Activated CD8-positive, alpha-beta memory T cell treated with anti-CD3 and anti-CD28 coated beads, Interleukin-2, amount 10 ng/mL, durations not matched to agents 7 days and 5 days (primary cell): ENCODE results near the gene OR11H6. TPM values are rescaled to one million over a fixed set of nuclear protein-coding genes. Genes with fewer than 3 reads are reported as not detected.
"Not testable (repeated sequence)": the region's sequence is repeated elsewhere in the genome, so short reads cannot be mapped to it uniquely, and the experiment has no call there.

Source experiments
- ATAC-seq: fragments of 150-1000 bp; cut with Tn5 transposase; one replicate; pipeline ENCODE4 v1.10.0; 2021; ENCODE audit warnings: moderate library complexity
- CTCF ChIA-PET: fragments of 350-600 bp; sonication (Branson Sonifier 250); formaldehyde crosslinking; loops from one replicate; lab custom pipeline; 2021; ENCODE audit warnings: antibody characterized with exemption; lab: Charles Lee
- DNase-seq: peaks from one replicate; pipeline ENCODE4 v3.0.0-alpha.2; 2020
- H3K27ac Mint-ChIP-seq: one replicate; pipeline ENCODE4 v1.8.0; 2021; ENCODE audit warnings: mild to moderate bottlenecking, mixed read lengths
- H3K27me3 Mint-ChIP-seq: one replicate; pipeline ENCODE4 v1.8.0; 2021; ENCODE audit warnings: mixed read lengths
- H3K36me3 Mint-ChIP-seq: one replicate; pipeline ENCODE4 v1.8.0; 2021; ENCODE audit warnings: mild to moderate bottlenecking, mixed read lengths
- H3K4me1 Mint-ChIP-seq: one replicate; pipeline ENCODE4 v1.8.0; 2021; ENCODE audit warnings: mixed read lengths
- H3K4me3 Mint-ChIP-seq: one replicate; pipeline ENCODE4 v1.8.0; 2021; ENCODE audit warnings: mild to moderate bottlenecking, moderate library complexity, mixed read lengths
- H3K9me3 Mint-ChIP-seq: one replicate; pipeline ENCODE4 v1.8.0; 2022; ENCODE audit warnings: low read depth, mixed read lengths
- total RNA-seq, 2 experiments: library from RNA; stranded (reverse); gene quantifications; one replicate each; pipeline ENCODE4 v1.2.3, GENCODE V29; 2021

The OR11H6 gene
- not detected for total RNA-seq

- Mint-ChIP-seq H3K36me3 (no peaks in the 10 kb centered on the region), H3K4me3 (no peak within 1 kb of the TSS), H3K9me3 (no peaks in the 10 kb centered on the region), H3K4me1 (no peaks in the 10 kb centered on the region), H3K27me3 (no peaks in the 10 kb centered on the region), H3K27ac (no peak within 1 kb of the TSS)
- no peak for DNase-seq
- ATAC-seq, result no peak
- CTCF ChIA-PET, result no interaction called here
Measured at GRCh38 chr14:20223410-20223809, at the start of gene OR11H6. Gene OR11H6, plus strand, starts transcription at chr14:20223710. Its CDS starts 0 bp downstream, at chr14:20223710.

- H3K27ac Mint-ChIP-seq, H3K36me3 Mint-ChIP-seq, H3K9me3 Mint-ChIP-seq, H3K4me3 Mint-ChIP-seq, ATAC-seq, H3K27me3 Mint-ChIP-seq, CTCF ChIA-PET, DNase-seq, H3K4me1 Mint-ChIP-seq: not testable (repeated sequence)
Measured at GRCh38 chr14:20174205-20174604, 49.3 kb upstream of the OR11H6 start.

GRCh38 chr14:20176330-20176729 lies 47.2 kb upstream of the OR11H6 start:
- no peaks in the 10 kb centered on the region for H3K36me3 Mint-ChIP-seq
- ATAC-seq (no peak), DNase-seq (no peak)
- H3K27me3 Mint-ChIP-seq, result peaks cover 2% of the 10 kb centered on the region
- no peaks in the 10 kb centered on the region for H3K4me1 Mint-ChIP-seq
- no peaks in the 10 kb centered on the region for H3K9me3 Mint-ChIP-seq
- no peak overlapping the region for H3K27ac Mint-ChIP-seq
- CTCF ChIA-PET, result no interaction called here
- H3K4me3 Mint-ChIP-seq, result no peak overlapping the region

- Mint-ChIP-seq H3K27me3 (peaks cover 5% of the 10 kb centered on the region), H3K36me3 (no peaks in the 10 kb centered on the region), H3K4me1 (no peaks in the 10 kb centered on the region), H3K4me3 (no peak overlapping the region), H3K27ac (no peak overlapping the region), H3K9me3 (no peaks in the 10 kb centered on the region)
- CTCF ChIA-PET, result interaction anchor here (1.2 kb wide), 1 partner anchor 15 kb away, joined by 3 read pairs; no protein-coding TSS in a partner anchor
- no peak for DNase-seq
- ATAC-seq, result no peak
Measured at GRCh38 chr14:20177433-20177974, 46.0 kb upstream of the OR11H6 start.

- H3K36me3 Mint-ChIP-seq, result no peaks in the 10 kb centered on the region
- CTCF ChIA-PET, result no interaction called here
- no peaks in the 10 kb centered on the region for H3K4me1 Mint-ChIP-seq
- no peak overlapping the region for H3K4me3 Mint-ChIP-seq
- H3K27me3 Mint-ChIP-seq, result peaks cover 5% of the 10 kb centered on the region
- no peaks in the 10 kb centered on the region for H3K9me3 Mint-ChIP-seq
- DNase-seq (no peak), ATAC-seq (no peak)
- no peak overlapping the region for H3K27ac Mint-ChIP-seq
Measured at GRCh38 chr14:20179218-20179617, 44.3 kb upstream of the OR11H6 start.

GRCh38 chr14:20179880-20180279 lies 43.6 kb upstream of the OR11H6 start:
- Mint-ChIP-seq H3K27ac (no peak overlapping the region), H3K4me3 (no peak overlapping the region), H3K36me3 (no peaks in the 10 kb centered on the region), H3K27me3 (peaks cover 4% of the 10 kb centered on the region), H3K9me3 (no peaks in the 10 kb centered on the region), H3K4me1 (no peaks in the 10 kb centered on the region)
- CTCF ChIA-PET, result no interaction called here
- ATAC-seq (no peak), DNase-seq (no peak)

GRCh38 chr14:20180486-20180885 lies 43.0 kb upstream of the OR11H6 start:
- DNase-seq, result no peak
- Mint-ChIP-seq H3K4me1 (no peaks in the 10 kb centered on the region), H3K9me3 (no peaks in the 10 kb centered on the region), H3K4me3 (no peak overlapping the region), H3K36me3 (no peaks in the 10 kb centered on the region), H3K27me3 (peaks cover 3% of the 10 kb centered on the region), H3K27ac (no peak overlapping the region)
- ATAC-seq, result no peak
- CTCF ChIA-PET, result no interaction called here

- Mint-ChIP-seq H3K4me3 (no peak overlapping the region), H3K9me3 (no peaks in the 10 kb centered on the region), H3K27ac (no peak overlapping the region), H3K36me3 (no peaks in the 10 kb centered on the region), H3K4me1 (no peaks in the 10 kb centered on the region), H3K27me3 (peaks cover 5% of the 10 kb centered on the region)
- CTCF ChIA-PET, result no interaction called here
- no peak for DNase-seq
- no peak for ATAC-seq
Measured at GRCh38 chr14:20184181-20184580, 39.3 kb upstream of the OR11H6 start.

GRCh38 chr14:20190596-20190995 lies 32.9 kb upstream of the OR11H6 start, which contains the start of gene OR11G2:
Gene OR11G2, plus strand, starts transcription at chr14:20190896. Its CDS starts 6,542 bp downstream, at chr14:20197438.
- CTCF ChIA-PET, result no interaction called here
- H3K4me3 Mint-ChIP-seq, result no peak within 1 kb of the TSS

GRCh38 chr14:20191396-20191795 lies 32.1 kb upstream of the OR11H6 start:
- H3K27me3 Mint-ChIP-seq, result peaks cover 17% of the 10 kb centered on the region
- DNase-seq (no peak), ATAC-seq (no peak)
- H3K36me3 Mint-ChIP-seq, result no peaks in the 10 kb centered on the region
- CTCF ChIA-PET, result no interaction called here
- no peak overlapping the region for H3K4me3 Mint-ChIP-seq
- H3K27ac Mint-ChIP-seq, result no peak overlapping the region
- H3K4me1 Mint-ChIP-seq, result no peaks in the 10 kb centered on the region
- no peaks in the 10 kb centered on the region for H3K9me3 Mint-ChIP-seq

More at GRCh38 chr14:20190596-20190995, 32.9 kb upstream of the OR11H6 start, which contains the start of gene OR11G2:
- Mint-ChIP-seq H3K27me3 (peaks cover 12% of the 10 kb centered on the region), H3K27ac (no peak within 1 kb of the TSS), H3K36me3 (no peaks in the 10 kb centered on the region), H3K4me1 (no peaks in the 10 kb centered on the region), H3K9me3 (no peaks in the 10 kb centered on the region)
- no peak for ATAC-seq
- DNase-seq, result no peak

- Mint-ChIP-seq H3K9me3 (no peaks in the 10 kb centered on the region), H3K36me3 (no peaks in the 10 kb centered on the region), H3K27ac (no peak overlapping the region), H3K4me1 (no peaks in the 10 kb centered on the region), H3K4me3 (no peak overlapping the region), H3K27me3 (peaks cover 15% of the 10 kb centered on the region)
- no peak for DNase-seq
- no peak for ATAC-seq
- CTCF ChIA-PET, result interaction anchor here (1.0 kb wide), 1 partner anchor 38 kb away, joined by 3 read pairs; no protein-coding TSS in a partner anchor
Measured at GRCh38 chr14:20194101-20194500, 29.4 kb upstream of the OR11H6 start.

- H3K27ac Mint-ChIP-seq, H3K4me1 Mint-ChIP-seq, ATAC-seq, H3K36me3 Mint-ChIP-seq, DNase-seq, CTCF ChIA-PET, H3K4me3 Mint-ChIP-seq, H3K9me3 Mint-ChIP-seq: not testable (repeated sequence)
- H3K27me3 Mint-ChIP-seq, result peaks cover 17% of the 10 kb centered on the region
Measured at GRCh38 chr14:20195170-20195569, 28.3 kb upstream of the OR11H6 start.

GRCh38 chr14:20195911-20196310 lies 27.6 kb upstream of the OR11H6 start:
- H3K27me3 Mint-ChIP-seq, result peaks cover 17% of the 10 kb centered on the region
- H3K4me3 Mint-ChIP-seq, result no peak overlapping the region
- DNase-seq (no peak), ATAC-seq (no peak)
- no peaks in the 10 kb centered on the region for H3K4me1 Mint-ChIP-seq
- no peaks in the 10 kb centered on the region for H3K36me3 Mint-ChIP-seq
- no peaks in the 10 kb centered on the region for H3K9me3 Mint-ChIP-seq
- no peak overlapping the region for H3K27ac Mint-ChIP-seq
- CTCF ChIA-PET, result no interaction called here

GRCh38 chr14:20197459-20197858 lies 26.1 kb upstream of the OR11H6 start:
- CTCF ChIA-PET, result no interaction called here
- H3K36me3 Mint-ChIP-seq, result no peaks in the 10 kb centered on the region
- no peak for ATAC-seq

More at GRCh38 chr14:20197459-20197858, 26.1 kb upstream of the OR11H6 start:
- no peak for DNase-seq
- Mint-ChIP-seq H3K27me3 (peaks cover 17% of the 10 kb centered on the region), H3K9me3 (no peaks in the 10 kb centered on the region), H3K4me3 (no peak overlapping the region), H3K4me1 (no peaks in the 10 kb centered on the region), H3K27ac (no peak overlapping the region)
